Mucosa of descending colon (tissue), 3 donors: ENCODE results near the gene APRT. TPM values are rescaled to one million over a fixed set of nuclear protein-coding genes. Genes with fewer than 3 reads are reported as not detected.

Source experiments
- ATAC-seq: fragments of 200-7000 bp; cut with Tn5 transposase; one replicate; pipeline ENCODE4 v1.9.1; 2020; ENCODE audit warnings: mild to moderate bottlenecking, moderate library complexity
- DNase-seq, 3 donors: peaks; one replicate each; pipeline ENCODE4 v3.0.0-alpha.2; 2020
- H3K36me3 ChIP-seq: fragments of 200-600 bp; one replicate; pipeline ENCODE4 v1.8.0; 2021; ENCODE audit warnings: low read depth, mild to moderate bottlenecking
- H3K4me1 ChIP-seq: fragments of 200-600 bp; one replicate; pipeline ENCODE4 v1.8.0; 2021; ENCODE audit warnings: low read depth, mild to moderate bottlenecking
- H3K4me3 ChIP-seq: fragments of 200-600 bp; one replicate; pipeline ENCODE4 v1.8.0; 2021; ENCODE audit warnings: mild to moderate bottlenecking
- H3K9me3 ChIP-seq: fragments of 200-600 bp; one replicate; pipeline ENCODE4 v1.8.0; 2021; ENCODE audit warnings: mild to moderate bottlenecking
- intact Hi-C, 2 donors: fragments of 100-400 bp; cut with DNase I in 1 of 2; cut with micrococcal nuclease in 1 of 2; formaldehyde crosslinking; loops; one replicate each; pipeline versions ENCODE4 v1.11.0 to v1.11.1; 2022; cut with DNase I, micrococcal nuclease
- total RNA-seq, 3 donors: library from RNA; stranded (reverse); fragmentation: NEBNext Ultra II Directional in 2 of 3; extraction: Animal tissue kit (Norgen Biotek cat#: 25700) in 2 of 3; gene quantifications; one replicate each; pipeline versions ENCODE4 v1.2.1 to v1.2.4, GENCODE V29; 2021 to 2023
- TF ChIP-seq, protein P1 (sequence below): fragments of 200-600 bp; IDR thresholded peaks from one replicate; pipeline ENCODE4 v1.8.0; 2022; ENCODE audit warnings: antibody characterized with exemption, mild to moderate bottlenecking
- donor health status: DM: no; HTN: no; CAD: no; lungs with moderate emphysema.
- donor health status: DM: no; HTN: no; CAD: no.
- donor health status: DM: no; HTN: yes; CAD: no.

APRT gene
- total RNA-seq, 3 donors from 2014 or later, result 76.5 to 185 (median 113) TPM

DNA sequence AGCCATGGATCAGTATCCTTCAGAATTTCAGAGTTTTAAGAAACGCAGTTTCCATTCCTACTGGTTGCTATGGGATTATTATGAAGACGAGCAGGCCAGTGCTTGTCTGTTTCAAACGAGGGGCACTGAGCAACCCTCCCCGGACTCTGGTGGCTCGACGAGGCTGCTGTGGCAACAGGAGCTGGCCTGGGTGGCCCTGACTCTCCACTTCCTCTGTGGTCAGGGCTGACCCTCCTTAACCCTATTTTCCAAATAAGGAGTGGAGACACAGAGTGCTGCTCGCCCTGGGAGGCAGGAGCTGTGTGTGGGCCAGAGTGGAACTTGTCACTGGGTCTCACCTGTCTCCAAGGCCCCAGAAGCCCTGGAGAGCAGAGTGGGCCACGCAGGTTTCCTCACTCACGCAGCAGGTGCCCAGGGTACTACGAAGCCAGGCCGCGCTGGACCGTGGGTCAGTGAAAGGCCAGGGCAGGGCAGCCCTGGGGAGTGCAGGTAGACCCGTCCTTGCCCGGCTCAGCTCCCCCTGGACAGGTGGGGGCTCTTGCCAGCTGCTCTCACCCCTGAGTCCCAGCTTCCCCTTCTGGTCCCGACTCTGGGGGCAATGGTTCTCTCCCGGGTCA, 41.7 kb upstream of the APRT start:
- Histone ChIP-seq H3K9me3 (no peaks in the 10 kb centered on the region), H3K4me3 (no peak overlapping the region), H3K36me3 (no peaks in the 10 kb centered on the region), H3K4me1 (peaks cover 32% of the 10 kb centered on the region)
- intact Hi-C loops, result no loop called here
- DNase-seq (peak in 1 of 3 donors; percentile 23), ATAC-seq (no peak)
- TF ChIP-seq, protein P1, sequence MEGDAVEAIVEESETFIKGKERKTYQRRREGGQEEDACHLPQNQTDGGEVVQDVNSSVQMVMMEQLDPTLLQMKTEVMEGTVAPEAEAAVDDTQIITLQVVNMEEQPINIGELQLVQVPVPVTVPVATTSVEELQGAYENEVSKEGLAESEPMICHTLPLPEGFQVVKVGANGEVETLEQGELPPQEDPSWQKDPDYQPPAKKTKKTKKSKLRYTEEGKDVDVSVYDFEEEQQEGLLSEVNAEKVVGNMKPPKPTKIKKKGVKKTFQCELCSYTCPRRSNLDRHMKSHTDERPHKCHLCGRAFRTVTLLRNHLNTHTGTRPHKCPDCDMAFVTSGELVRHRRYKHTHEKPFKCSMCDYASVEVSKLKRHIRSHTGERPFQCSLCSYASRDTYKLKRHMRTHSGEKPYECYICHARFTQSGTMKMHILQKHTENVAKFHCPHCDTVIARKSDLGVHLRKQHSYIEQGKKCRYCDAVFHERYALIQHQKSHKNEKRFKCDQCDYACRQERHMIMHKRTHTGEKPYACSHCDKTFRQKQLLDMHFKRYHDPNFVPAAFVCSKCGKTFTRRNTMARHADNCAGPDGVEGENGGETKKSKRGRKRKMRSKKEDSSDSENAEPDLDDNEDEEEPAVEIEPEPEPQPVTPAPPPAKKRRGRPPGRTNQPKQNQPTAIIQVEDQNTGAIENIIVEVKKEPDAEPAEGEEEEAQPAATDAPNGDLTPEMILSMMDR, result no peak

DNA sequence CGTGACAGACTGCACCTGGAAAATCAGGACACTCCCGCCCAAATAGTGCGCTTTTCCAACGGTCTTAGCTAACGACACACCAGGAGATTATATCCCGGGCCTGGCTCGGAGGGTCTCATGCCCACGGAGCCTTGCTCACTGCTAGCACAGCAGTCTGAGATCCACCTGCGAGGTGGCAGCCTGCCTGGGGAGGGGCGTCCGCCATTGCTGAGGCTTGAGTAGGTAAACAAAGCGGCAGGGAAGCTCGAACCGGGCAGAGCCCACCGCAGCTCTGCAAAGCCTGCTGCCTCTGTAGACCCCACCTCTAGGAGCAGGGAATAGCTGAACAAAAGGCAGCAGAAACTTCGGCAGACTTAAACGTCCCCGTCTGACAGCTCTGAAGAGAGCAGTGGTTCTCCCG, 39.9 kb upstream of the APRT start:
- Histone ChIP-seq H3K4me1 (peaks cover 22% of the 10 kb centered on the region), H3K9me3 (no peaks in the 10 kb centered on the region), H3K36me3 (no peaks in the 10 kb centered on the region), H3K4me3 (no peak overlapping the region)
- DNase-seq (no peak), ATAC-seq (no peak)
- intact Hi-C loops, result no loop called here
- TF ChIP-seq, protein P1, result no peak

DNA sequence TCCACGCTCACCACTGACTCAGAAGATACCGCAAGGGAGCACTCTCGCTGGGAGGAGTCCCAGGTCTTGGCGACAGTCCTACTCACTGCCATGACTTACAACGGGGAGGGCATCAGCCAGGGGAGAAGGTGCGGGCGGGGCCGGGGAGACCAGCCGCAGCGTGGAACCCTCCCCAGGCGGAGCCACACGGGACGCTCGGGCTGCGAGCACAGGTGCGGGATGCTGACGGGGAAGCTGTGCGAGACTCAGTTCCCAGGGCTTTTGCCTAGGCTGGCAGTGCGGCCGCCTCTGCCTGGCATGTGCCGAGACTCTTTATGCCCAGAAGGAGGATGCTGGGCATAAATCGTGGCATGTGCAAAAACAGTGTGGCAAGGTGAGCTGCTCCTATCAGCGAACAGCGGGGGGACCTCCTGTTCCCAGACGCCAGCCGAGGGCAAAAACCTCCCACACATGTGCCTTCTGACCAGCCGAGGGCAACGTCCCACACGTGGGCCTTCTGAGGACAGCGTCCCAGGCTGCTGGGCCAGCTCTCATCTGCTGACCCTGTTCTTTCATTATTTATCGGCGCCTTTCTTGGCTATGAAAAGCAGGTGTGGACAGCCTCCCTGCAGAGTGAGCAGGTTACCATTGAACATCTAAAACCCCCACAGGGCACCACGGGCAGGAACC, 38.9 kb upstream of the APRT start:
- TF ChIP-seq, protein P1, result no peak
- Histone ChIP-seq H3K9me3 (no peaks in the 10 kb centered on the region), H3K36me3 (no peaks in the 10 kb centered on the region), H3K4me3 (no peak overlapping the region), H3K4me1 (peaks cover 15% of the 10 kb centered on the region)
- ATAC-seq (no peak), DNase-seq (no peak)
- intact Hi-C loops, result no loop called here

DNA sequence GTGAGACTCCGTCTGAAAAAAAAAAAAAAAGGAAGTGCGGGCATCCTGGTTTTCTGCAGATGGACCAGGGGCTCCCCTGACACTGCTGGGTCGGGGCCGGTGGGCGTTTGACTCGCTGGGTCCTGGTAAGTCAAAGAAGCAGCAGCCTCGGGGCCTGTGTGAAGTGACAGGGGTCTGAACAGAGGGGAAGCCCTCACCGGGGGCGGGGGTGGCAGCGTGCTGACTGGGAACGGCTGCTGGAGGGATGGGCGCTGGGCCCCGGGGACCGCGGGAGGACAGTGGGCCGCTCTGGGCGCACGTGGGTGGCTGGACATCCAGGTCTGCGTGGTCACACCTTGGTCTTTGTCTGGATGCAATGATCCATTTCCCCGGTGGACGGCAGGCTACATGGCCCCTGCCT, 36.8 kb upstream of the APRT start:
- Histone ChIP-seq H3K4me1 (peaks cover 2% of the 10 kb centered on the region), H3K4me3 (no peak overlapping the region), H3K36me3 (no peaks in the 10 kb centered on the region), H3K9me3 (no peaks in the 10 kb centered on the region)
- ATAC-seq, result no peak
- TF ChIP-seq, protein P1, result no peak
- DNase-seq, result no peak
- intact Hi-C loops, result no loop called here

DNA sequence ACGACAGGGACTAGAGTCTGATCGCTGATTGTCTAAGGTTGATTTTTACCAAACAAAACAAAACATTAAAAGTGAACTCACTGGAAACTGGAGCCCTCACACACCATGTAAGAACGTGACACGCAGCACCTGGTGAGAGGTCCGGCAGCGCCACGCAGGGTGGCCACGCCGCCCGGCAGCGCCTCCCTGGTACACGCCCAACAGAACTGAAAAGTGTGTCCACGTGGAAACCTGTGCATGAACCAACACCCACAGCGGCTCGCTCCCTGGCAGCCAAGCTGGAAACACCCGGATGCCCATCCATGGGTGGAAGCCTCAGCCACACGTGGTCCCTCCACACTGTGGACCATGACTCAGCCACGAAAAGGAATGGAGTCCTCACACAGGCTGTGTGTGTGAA, 35.9 kb upstream of the APRT start:
- Histone ChIP-seq H3K36me3 (no peaks in the 10 kb centered on the region), H3K9me3 (no peaks in the 10 kb centered on the region), H3K4me3 (no peak overlapping the region), H3K4me1 (no peaks in the 10 kb centered on the region)
- DNase-seq, result no peak
- TF ChIP-seq, protein P1, result no peak
- intact Hi-C loops, result no loop called here
- no peak for ATAC-seq
